22Rv1 (cell line): Measurements from ENCODE around the gene HCN2.
"Not testable (repeated sequence)": the region's sequence is repeated elsewhere in the genome, so short reads cannot be mapped to it uniquely, and the experiment has no call there.

Experiments
- H3K27ac ChIP-seq: fragments of 450-650 bp; 2 replicates; pipeline ENCODE4 v1.5.1; 2017
- CTCF ChIP-seq: fragments of 450-650 bp; IDR thresholded peaks from 2 replicates; pipeline ENCODE4 v1.5.1; 2017; ENCODE audit warnings: mild to moderate bottlenecking
- ZFX ChIP-seq: fragments of 450-650 bp; IDR thresholded peaks from 2 replicates; pipeline ENCODE4 v1.6.1; 2017; ENCODE audit warnings: antibody characterized with exemption, borderline replicate concordance

The HCN2 gene

GRCh38 chr19:604355-604754 is 14.7 kb downstream of the HCN2 start:
- no peak overlapping the region for H3K27ac ChIP-seq
- TF ChIP-seq CTCF (no peak), ZFX (no peak)

GRCh38 chr19:605061-605971 is 15.6 kb downstream of the HCN2 start:
- H3K27ac ChIP-seq, result not testable (repeated sequence)

GRCh38 chr19:607301-608154 is 17.8 kb downstream of the HCN2 start:
- no peak overlapping the region for H3K27ac ChIP-seq

GRCh38 chr19:608155-609003 is 18.7 kb downstream of the HCN2 start:
- H3K27ac ChIP-seq, result no peak overlapping the region

More at GRCh38 chr19:607301-608154, 17.8 kb downstream of the HCN2 start:
- TF ChIP-seq CTCF, result no peak
- TF ChIP-seq ZFX, result no peak

GRCh38 chr19:609004-609346 is 19.3 kb downstream of the HCN2 start:
- no peak overlapping the region for H3K27ac ChIP-seq
- TF ChIP-seq ZFX (no peak), CTCF (no peak)

More at GRCh38 chr19:608155-609003, 18.7 kb downstream of the HCN2 start:
- TF ChIP-seq ZFX, result no peak
- TF ChIP-seq CTCF, result no peak

GRCh38 chr19:610071-610800 is 20.6 kb downstream of the HCN2 start:
- H3K27ac ChIP-seq, result no peak overlapping the region
- no peak for TF ChIP-seq ZFX
- TF ChIP-seq CTCF, result no peak
